Right atrium auricular region (tissue), 2 donors: Measurements from ENCODE around the gene PSD. TPM values are rescaled to one million over a fixed set of nuclear protein-coding genes. Genes with fewer than 3 reads are reported as not detected.
A peak's percentile ranks its signal among the peaks of the same experiment; 100 is the strongest.

Source experiments
- DNase-seq: peaks from one replicate; pipeline ENCODE4 v3.0.0-alpha.2; 2019; ENCODE audit warnings: low spot score
- H3K27ac ChIP-seq, 2 donors: fragments of 200-600 bp; sonication (generic); 1 replicate in 1 of 2; 2 replicates in 1 of 2; pipeline ENCODE4 v1.5.1; 2016 to 2019
- H3K27me3 ChIP-seq, 2 donors: fragments of 200-600 bp; sonication (generic); one replicate each; pipeline versions ENCODE4 v1.5.1 to v1.6.0; 2017 to 2019
- H3K36me3 ChIP-seq: fragments of 200-600 bp; sonication (generic); one replicate; pipeline ENCODE4 v1.5.1; 2016
- H3K4me1 ChIP-seq, 2 donors: fragments of 200-600 bp; sonication (generic); one replicate each; pipeline versions ENCODE4 v1.5.1 to v1.6.0; 2017 to 2019
- H3K4me3 ChIP-seq, 2 donors: fragments of 200-600 bp; sonication (generic); 1 replicate in 1 of 2; 2 replicates in 1 of 2; pipeline ENCODE4 v1.5.1; 2017 to 2019; ENCODE audit warnings: mild to moderate bottlenecking in 1 of 2, moderate library complexity in 1 of 2
- H3K9me3 ChIP-seq, 2 donors: fragments of 200-600 bp; sonication (generic); one replicate each; pipeline ENCODE4 v1.5.1; 2019
- total RNA-seq, 2 donors: library from RNA; depleted of rRNA; stranded (reverse); fragments of >200 nt; gene quantifications; one replicate each; pipeline ENCODE4 v1.1.0, GENCODE V29; 2016
- TF ChIP-seq, protein P1 (sequence below), 2 donors: fragments of 200-600 bp; sonication (generic); IDR thresholded peaks; one replicate each; pipeline ENCODE4 v1.5.1; 2019; ENCODE audit warnings: antibody characterized with exemption in 2 of 2

Gene PSD
- total RNA-seq, 2 donors from 2014 or later = 2.2 to 9.7 TPM

DNA sequence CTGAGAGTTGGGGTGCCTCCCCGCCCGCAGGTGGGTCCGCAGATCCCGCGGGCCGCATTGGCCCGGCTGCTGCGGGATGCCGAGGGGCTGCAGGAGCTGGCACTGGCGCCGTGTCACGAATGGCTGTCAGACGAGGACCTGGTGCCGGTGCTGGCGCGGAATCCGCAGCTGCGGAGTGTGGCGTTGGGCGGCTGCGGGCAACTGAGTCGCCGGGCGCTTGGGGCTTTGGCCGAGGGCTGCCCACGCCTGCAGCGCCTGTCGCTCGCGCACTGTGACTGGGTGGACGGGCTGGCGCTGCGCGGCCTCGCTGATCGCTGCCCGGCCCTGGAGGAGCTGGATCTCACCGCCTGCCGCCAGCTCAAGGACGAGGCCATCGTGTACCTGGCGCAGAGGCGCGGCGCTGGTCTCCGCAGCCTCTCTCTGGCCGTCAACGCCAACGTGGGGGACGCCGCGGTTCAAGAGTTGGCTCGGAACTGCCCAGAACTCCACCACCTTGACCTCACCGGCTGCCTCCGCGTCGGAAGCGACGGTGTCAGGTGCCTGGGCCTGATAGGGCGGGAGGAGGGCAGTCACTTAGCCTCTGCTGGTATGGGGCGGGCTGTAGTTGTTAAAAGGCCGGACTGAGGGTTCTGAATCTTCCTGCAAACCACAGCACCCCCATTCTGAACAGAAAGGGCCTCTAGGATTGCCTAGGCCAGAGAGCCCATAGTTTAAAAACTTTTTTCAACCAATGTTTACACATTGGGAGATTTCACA, 3.4 kb upstream of the PSD start:
- TF ChIP-seq, protein P1, sequence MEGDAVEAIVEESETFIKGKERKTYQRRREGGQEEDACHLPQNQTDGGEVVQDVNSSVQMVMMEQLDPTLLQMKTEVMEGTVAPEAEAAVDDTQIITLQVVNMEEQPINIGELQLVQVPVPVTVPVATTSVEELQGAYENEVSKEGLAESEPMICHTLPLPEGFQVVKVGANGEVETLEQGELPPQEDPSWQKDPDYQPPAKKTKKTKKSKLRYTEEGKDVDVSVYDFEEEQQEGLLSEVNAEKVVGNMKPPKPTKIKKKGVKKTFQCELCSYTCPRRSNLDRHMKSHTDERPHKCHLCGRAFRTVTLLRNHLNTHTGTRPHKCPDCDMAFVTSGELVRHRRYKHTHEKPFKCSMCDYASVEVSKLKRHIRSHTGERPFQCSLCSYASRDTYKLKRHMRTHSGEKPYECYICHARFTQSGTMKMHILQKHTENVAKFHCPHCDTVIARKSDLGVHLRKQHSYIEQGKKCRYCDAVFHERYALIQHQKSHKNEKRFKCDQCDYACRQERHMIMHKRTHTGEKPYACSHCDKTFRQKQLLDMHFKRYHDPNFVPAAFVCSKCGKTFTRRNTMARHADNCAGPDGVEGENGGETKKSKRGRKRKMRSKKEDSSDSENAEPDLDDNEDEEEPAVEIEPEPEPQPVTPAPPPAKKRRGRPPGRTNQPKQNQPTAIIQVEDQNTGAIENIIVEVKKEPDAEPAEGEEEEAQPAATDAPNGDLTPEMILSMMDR (IDR thresholded peaks at IDR 0.05) = no peak
- no peak for DNase-seq
- no peaks in the 10 kb centered on the region for H3K9me3 ChIP-seq
- H3K36me3 ChIP-seq = peaks cover 8% of the 10 kb centered on the region
- H3K27me3 ChIP-seq = peaks cover 0 to 3% of the 10 kb centered on the region in 2 donors
- H3K27ac ChIP-seq = peak overlapping the region; percentile 85 to 89
- peak overlapping the region; percentile 71 to 94 for H3K4me3 ChIP-seq
- H3K4me1 ChIP-seq = peaks cover 0 to 41% of the 10 kb centered on the region in 2 donors

DNA sequence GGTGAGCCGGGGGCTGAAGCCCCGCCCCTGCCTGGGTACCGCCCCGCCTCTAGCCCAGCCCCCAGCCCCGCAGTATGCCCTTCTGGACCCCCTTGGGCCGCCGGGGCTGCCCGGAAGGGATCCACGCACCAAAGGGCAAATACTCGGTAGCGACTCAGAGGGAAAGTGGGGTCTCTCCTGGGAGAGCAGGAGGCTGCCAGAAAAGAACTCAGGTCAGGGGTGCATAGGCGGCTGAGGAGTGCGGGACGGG, 2.8 kb upstream of the PSD start:
- TF ChIP-seq, protein P1 (IDR thresholded peaks at IDR 0.05) = no peak
- Histone ChIP-seq H3K4me3 (peak overlapping the region; percentile 71 to 94), H3K27me3 (peaks cover 0 to 3% of the 10 kb centered on the region in 2 donors), H3K9me3 (no peaks in the 10 kb centered on the region), H3K4me1 (peaks cover 0 to 41% of the 10 kb centered on the region in 2 donors), H3K27ac (peak overlapping the region; percentile 85 to 89), H3K36me3 (peaks cover 8% of the 10 kb centered on the region)
- no peak for DNase-seq

DNA sequence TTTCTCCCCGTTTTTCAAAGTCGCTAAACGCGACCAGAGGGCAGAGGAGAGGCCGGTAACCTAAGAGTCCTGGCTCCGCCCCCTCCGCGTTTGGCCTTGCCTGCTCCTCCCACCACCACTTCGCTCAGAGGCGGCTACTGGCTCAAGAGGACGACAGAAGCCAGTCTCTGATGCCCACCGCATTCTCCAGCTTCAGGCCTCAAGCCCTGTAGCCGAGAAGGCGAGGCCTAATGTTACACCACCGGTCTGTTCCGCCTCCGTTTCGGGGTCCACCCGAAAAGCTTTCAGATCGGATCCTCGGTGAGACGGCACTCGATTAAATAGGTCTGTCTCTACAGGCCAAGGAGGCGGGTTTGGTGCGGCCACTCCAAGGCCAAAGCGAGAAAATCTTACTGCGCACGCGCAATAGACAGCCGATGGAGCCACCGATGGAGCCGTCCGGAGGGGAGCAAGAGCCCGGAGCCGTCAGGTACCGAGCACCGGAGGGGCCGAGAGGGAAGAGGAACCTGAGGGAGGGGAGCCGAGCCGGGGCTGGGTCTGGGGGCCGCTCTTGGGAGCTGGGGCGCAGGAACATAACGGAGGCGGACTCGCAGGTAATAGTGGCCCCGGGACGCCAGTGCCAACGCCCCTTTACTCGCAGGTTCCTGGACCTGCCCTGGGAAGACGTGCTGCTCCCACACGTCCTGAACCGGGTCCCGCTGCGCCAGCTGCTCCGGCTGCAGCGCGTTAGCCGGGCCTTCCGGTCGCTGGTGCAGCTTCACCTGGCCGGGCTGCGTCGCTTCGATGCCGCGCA, 2.3 kb upstream of the PSD start, which contains the start of gene FBXL15:
FBXL15 (plus strand) TSS at position 123 of the 793 bp plus-strand sequence; CDS start at position 417, 294 bp downstream.
- peak; percentile 99 for DNase-seq
- TF ChIP-seq, protein P1 (IDR thresholded peaks at IDR 0.05) = no peak
- H3K4me3 ChIP-seq = peak within 1 kb of the TSS; percentile 71 to 94
- peak within 1 kb of the TSS; percentile 85 to 89 for H3K27ac ChIP-seq
- H3K27me3 ChIP-seq = peaks cover 0 to 3% of the 10 kb centered on the region in 2 donors
- H3K9me3 ChIP-seq = no peaks in the 10 kb centered on the region
- peaks cover 0 to 41% of the 10 kb centered on the region in 2 donors for H3K4me1 ChIP-seq
- peaks cover 8% of the 10 kb centered on the region for H3K36me3 ChIP-seq

DNA sequence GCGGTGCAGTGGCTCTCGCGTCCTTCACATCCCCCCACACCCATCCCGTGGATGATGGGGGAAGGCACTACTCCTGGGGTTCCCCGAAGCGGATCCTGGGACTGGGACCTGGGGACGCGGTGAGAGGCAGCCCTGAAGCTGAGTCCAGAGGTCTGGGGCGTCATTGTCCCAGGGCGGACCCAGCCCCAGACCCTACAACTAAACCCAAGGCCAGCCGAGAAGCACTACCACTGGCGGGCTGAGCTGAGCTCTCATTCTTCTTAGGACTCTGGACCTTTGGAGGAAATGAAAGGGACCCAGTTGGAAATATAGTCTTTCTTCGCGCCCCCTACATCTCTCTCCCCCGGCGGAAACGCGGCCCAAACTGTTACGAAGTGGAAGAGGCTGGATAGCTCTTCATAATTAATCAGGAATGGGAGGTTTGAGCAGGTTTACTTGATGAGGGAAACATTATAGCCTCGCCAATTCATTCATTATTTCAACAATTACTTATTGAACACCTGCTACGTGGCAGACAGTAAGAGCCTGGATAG, 1.7 kb upstream of the PSD start:
- Histone ChIP-seq H3K27me3 (peaks cover 0 to 3% of the 10 kb centered on the region in 2 donors), H3K4me3 (peak overlapping the region; percentile 71 to 94), H3K36me3 (peaks cover 8% of the 10 kb centered on the region), H3K27ac (peak overlapping the region; percentile 85 to 89), H3K4me1 (peaks cover 0 to 41% of the 10 kb centered on the region in 2 donors), H3K9me3 (no peaks in the 10 kb centered on the region)
- TF ChIP-seq, protein P1 (IDR thresholded peaks at IDR 0.05) = no peak
- no peak for DNase-seq

DNA sequence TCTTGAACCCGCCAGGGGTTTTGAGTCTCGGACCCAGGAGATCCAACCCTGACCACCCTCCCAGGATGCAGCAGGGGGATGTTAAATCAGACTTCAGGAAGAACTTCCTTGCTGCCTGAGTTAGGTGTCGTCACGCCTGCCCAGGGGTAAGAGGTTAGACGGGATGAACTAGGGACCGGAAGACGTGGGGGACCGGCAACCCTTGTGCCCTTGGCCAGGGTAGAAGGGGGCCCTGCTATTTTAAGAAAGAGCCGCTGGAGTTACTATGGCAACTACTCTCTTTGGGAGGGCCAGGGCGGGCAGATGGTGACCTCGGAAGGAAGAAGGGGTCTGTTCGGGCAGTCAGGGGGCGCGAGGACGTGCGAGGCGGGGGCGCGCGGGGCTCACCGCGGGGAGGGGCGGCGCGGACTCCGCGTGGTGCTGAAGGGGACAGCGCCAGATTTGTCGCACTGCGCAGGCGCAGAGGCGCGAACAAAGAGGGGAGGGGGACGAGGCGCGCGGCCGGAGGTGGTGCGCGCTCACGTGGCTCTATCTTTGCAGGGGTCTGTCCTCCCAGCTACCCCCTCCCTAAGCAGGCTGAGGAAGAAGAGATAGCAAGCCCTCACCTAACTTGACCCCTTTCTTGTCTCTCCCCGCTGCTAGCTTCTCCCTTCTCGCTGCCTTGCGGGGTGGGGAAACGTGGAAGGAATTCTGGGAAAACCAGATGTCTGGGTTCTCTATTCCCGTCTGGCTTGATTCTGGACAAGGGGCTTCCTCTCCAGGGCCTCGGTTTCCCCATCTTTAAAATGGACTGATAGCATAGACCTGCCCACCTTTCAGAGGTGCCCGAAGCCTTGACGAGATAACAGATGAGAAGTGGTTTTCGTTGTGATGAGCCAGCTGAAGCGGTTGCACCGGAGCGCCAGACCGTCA, 940 bp upstream of the PSD start:
- Histone ChIP-seq H3K4me1 (peaks cover 0 to 41% of the 10 kb centered on the region in 2 donors), H3K4me3 (peak overlapping the region; percentile 71 to 94), H3K9me3 (no peaks in the 10 kb centered on the region), H3K27ac (peak overlapping the region; percentile 85 to 89), H3K27me3 (peaks cover 0 to 8% of the 10 kb centered on the region in 2 donors), H3K36me3 (peaks cover 7% of the 10 kb centered on the region)
- TF ChIP-seq, protein P1 (IDR thresholded peaks at IDR 0.05) = no peak
- DNase-seq = no peak
